ENCODE results near the gene KDM7A.
A peak's percentile ranks its signal among the peaks of the same experiment; 100 is the strongest.

The KDM7A gene

DNA sequence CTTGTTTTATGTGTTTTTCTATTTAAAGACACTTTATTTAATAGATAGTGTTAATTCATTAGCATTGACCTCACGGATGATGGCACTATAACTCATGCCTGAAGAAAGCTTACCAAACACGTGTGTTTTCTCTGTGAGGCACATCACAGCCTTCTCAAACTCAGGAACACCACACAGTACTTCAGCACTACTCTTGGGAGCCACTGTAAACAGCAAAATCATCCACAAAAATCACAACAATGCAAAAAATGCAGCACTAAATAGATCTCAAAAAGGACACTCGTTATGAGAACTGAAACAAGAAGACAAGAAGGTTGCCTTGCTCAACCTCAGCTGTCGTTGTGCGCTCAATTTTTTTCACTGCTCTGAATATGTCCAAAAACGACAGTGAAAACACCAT, 102.0 kb downstream of the KDM7A start:
- Histone ChIP-seq H3K36me3 (ENCODE audit: control insufficient read depth, low read depth, low read length) (no peaks in the 10 kb centered on the region), H3K4me3 (ENCODE audit: low read length) (no peak overlapping the region), H3K9me3 (ENCODE audit: control insufficient read depth, low read depth, low read length) (no peaks in the 10 kb centered on the region), H3K9ac (ENCODE audit: low read length) (no peak overlapping the region), H3K27me3 (ENCODE audit: control insufficient read depth, insufficient read depth, low read length) (no peaks in the 10 kb centered on the region), H3K27ac (ENCODE audit: low read length) (no peak overlapping the region), H3K4me1 (ENCODE audit: control insufficient read depth, low read depth, low read length) (no peaks in the 10 kb centered on the region)

DNA sequence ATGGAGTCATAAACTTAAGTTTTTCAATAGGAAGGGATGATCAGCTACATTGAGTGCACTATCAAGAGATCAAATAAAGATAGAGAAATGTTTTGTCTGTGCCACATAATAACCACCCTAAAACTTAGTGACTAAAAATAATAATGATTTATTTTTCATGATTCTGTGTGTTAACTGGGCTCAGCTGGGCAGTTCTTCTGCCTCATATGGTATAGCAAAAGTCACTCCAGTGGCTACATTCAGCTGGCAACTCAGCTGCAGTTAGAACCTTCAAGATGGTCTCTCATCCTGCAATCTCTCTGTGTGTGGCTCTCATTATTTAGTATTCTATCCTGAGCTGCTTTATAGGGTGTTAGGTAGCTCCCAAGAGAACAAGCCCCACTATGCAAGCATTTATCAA, 106.2 kb downstream of the KDM7A start:
- Histone ChIP-seq H3K4me1 (ENCODE audit: control insufficient read depth, low read depth, low read length) (no peaks in the 10 kb centered on the region), H3K9me3 (ENCODE audit: control insufficient read depth, low read depth, low read length) (peaks cover 4% of the 10 kb centered on the region), H3K27ac (ENCODE audit: low read length) (no peak overlapping the region), H3K27me3 (ENCODE audit: control insufficient read depth, insufficient read depth, low read length) (no peaks in the 10 kb centered on the region), H3K36me3 (ENCODE audit: control insufficient read depth, low read depth, low read length) (no peaks in the 10 kb centered on the region), H3K9ac (ENCODE audit: low read length) (no peak overlapping the region), H3K4me3 (ENCODE audit: low read length) (no peak overlapping the region)

DNA sequence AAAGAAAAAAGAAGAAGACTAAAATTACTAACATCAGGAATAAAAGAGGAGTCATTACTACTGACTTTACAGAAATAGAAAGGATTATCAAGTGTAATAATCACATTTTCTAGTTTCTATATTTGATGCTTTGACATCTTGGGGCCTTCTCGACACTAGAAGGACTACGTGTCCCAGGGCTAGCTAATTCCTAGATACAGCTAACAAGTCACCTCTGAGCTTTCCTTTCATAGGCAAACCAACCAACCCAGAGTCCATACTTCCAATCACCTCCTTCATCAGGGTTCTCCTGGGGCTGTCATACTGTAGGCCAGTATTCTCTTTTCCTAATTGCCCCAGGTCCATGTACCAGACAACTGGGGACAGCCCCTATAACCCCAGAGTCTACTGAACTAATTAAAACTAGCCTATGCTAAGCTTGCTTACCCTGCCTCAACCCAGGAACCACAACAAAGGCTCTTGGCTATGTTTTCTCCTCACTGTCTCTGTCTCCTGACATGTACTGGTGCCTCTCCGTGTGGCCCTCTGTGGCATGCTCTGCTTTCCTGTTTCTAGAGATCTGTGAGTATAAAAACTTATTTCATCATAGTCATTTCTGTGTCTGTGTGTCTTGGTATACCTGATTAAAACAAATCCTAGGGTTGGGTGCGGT, 107.4 kb downstream of the KDM7A start:
- no peaks in the 10 kb centered on the region for H3K4me1 ChIP-seq (ENCODE audit: control insufficient read depth, low read depth, low read length)
- H3K9me3 ChIP-seq (ENCODE audit: control insufficient read depth, low read depth, low read length): peaks cover 4% of the 10 kb centered on the region
- H3K36me3 ChIP-seq (ENCODE audit: control insufficient read depth, low read depth, low read length): no peaks in the 10 kb centered on the region
- H3K27me3 ChIP-seq (ENCODE audit: control insufficient read depth, insufficient read depth, low read length): no peaks in the 10 kb centered on the region
- no peak overlapping the region for H3K4me3 ChIP-seq (ENCODE audit: low read length)
- H3K27ac ChIP-seq (ENCODE audit: low read length): no peak overlapping the region
- H3K9ac ChIP-seq (ENCODE audit: low read length): no peak overlapping the region

DNA sequence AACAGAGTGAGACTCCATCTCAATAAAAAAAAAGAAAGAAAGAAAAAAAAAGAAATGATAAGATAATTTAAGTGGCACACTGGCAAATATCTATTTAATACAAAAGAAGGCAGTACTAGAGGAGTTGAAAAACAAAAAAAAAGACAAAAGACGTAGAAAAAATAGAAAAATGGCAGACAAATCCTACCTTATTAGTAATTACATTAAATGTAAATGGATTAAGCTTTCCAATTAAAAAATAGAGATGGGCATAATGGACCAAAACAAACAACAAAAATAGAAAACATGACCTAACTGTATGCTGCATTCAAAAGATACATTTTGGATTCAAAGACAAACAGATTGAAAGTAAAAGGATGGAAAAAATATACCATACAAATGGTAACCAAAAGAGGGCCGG, 108.8 kb downstream of the KDM7A start:
- no peaks in the 10 kb centered on the region for H3K4me1 ChIP-seq (ENCODE audit: control insufficient read depth, low read depth, low read length)
- no peaks in the 10 kb centered on the region for H3K36me3 ChIP-seq (ENCODE audit: control insufficient read depth, low read depth, low read length)
- H3K4me3 ChIP-seq (ENCODE audit: low read length): no peak overlapping the region
- H3K9me3 ChIP-seq (ENCODE audit: control insufficient read depth, low read depth, low read length): peaks cover 4% of the 10 kb centered on the region
- H3K27me3 ChIP-seq (ENCODE audit: control insufficient read depth, insufficient read depth, low read length): peaks cover 12% of the 10 kb centered on the region
- no peak overlapping the region for H3K27ac ChIP-seq (ENCODE audit: low read length)
- H3K9ac ChIP-seq (ENCODE audit: low read length): no peak overlapping the region

DNA sequence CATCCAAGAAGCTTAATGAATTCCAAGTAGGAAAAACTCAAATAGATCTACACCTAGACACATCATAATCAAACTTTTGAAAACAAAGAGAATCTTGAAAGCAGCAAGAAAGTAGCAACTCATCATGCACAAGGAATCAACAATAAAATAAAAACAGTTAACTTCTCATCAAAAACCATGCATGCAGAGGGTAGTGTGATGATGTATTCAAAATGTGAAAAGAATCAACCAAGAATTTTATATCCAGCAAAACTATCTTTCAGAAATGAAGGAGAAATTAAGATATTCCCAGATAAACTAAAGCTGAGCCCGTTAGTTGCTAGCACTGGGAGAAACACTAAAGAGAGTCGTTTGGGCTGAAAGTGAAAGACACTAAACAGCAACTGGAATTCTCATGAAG, 109.7 kb downstream of the KDM7A start:
- Histone ChIP-seq H3K27ac (ENCODE audit: low read length) (no peak overlapping the region), H3K9me3 (ENCODE audit: control insufficient read depth, low read depth, low read length) (peaks cover 4% of the 10 kb centered on the region), H3K4me3 (ENCODE audit: low read length) (no peak overlapping the region), H3K27me3 (ENCODE audit: control insufficient read depth, insufficient read depth, low read length) (peaks cover 18% of the 10 kb centered on the region), H3K9ac (ENCODE audit: low read length) (no peak overlapping the region), H3K36me3 (ENCODE audit: control insufficient read depth, low read depth, low read length) (no peaks in the 10 kb centered on the region), H3K4me1 (ENCODE audit: control insufficient read depth, low read depth, low read length) (no peaks in the 10 kb centered on the region)

DNA sequence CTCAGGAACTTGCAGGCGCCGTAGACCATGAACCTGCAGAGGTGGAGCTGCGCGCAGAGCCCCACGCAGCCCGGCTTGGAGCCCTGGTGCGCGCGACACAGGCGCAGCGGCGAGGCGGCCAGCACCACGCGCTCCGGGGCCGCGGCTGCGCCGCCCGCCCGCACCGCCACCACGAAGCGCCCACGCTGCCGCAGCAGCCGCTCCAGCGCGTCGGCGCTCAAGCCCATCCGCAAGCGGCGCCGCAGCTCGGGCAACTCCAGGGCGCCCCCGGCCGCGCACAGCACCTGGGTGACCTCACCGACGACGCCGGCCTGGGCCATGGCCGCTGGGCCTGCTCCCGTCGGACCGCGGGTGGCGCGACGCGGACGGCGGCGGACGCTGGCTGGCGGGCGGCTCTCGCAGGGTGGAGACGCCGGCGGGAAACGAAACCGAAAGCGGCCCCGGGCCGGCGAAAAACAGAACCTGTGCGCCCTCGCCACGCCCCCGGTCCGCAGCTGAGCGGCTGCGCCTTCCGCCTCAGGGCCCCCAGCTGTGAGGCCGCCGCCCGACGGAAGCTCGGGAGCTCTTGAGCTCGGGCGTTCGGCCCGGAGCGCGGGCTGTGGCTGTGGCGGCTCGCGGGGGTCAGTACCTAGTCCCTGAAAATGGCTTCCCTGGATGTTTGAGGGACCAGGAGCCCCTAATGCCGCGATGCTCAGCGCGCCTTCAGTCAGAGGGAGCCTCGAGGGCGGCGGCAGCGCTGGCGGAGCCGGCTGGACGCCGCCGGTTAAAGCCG, 114.1 kb downstream of the KDM7A start, which contains the start of gene PARP12:
PARP12 (minus strand) TSS at position 424 of the 772 bp plus-strand sequence; CDS start at position 320, 104 bp downstream.
- Histone ChIP-seq H3K9ac (ENCODE audit: low read length) (peak within 1 kb of the TSS; percentile 58), H3K4me3 (ENCODE audit: low read length) (peak within 1 kb of the TSS; percentile 66), H3K9me3 (ENCODE audit: control insufficient read depth, low read depth, low read length) (peaks cover 4% of the 10 kb centered on the region), H3K27ac (ENCODE audit: low read length) (no peak within 1 kb of the TSS), H3K27me3 (ENCODE audit: control insufficient read depth, insufficient read depth, low read length) (peaks cover 30% of the 10 kb centered on the region), H3K36me3 (ENCODE audit: control insufficient read depth, low read depth, low read length) (no peaks in the 10 kb centered on the region), H3K4me1 (ENCODE audit: control insufficient read depth, low read depth, low read length) (no peaks in the 10 kb centered on the region)

DNA sequence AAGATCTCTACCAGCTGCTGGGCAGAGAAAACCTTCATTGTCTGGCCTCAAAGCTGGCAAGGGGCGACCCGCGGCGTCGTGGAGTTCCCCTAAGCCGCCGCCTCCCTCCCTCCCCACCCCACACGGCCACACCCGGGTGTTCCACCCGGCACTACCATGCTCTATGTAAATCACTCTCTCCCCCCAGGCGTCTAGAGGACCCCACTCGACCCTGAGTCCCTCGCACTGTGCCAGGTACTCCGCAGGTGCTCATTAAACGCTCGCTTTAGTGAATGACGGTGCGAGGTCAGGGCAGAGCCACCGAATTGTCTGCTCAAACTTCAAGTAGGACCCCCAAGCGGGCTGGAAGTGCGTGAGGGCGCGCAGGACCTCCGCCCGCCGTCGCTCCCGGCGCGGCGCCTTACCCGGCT, 114.7 kb downstream of the KDM7A start:
- Histone ChIP-seq H3K4me1 (ENCODE audit: control insufficient read depth, low read depth, low read length) (no peaks in the 10 kb centered on the region), H3K36me3 (ENCODE audit: control insufficient read depth, low read depth, low read length) (no peaks in the 10 kb centered on the region), H3K4me3 (ENCODE audit: low read length) (peak overlapping the region; percentile 66), H3K27ac (ENCODE audit: low read length) (no peak overlapping the region), H3K9ac (ENCODE audit: low read length) (peak overlapping the region; percentile 50), H3K9me3 (ENCODE audit: control insufficient read depth, low read depth, low read length) (no peaks in the 10 kb centered on the region), H3K27me3 (ENCODE audit: control insufficient read depth, insufficient read depth, low read length) (peaks cover 30% of the 10 kb centered on the region)

DNA sequence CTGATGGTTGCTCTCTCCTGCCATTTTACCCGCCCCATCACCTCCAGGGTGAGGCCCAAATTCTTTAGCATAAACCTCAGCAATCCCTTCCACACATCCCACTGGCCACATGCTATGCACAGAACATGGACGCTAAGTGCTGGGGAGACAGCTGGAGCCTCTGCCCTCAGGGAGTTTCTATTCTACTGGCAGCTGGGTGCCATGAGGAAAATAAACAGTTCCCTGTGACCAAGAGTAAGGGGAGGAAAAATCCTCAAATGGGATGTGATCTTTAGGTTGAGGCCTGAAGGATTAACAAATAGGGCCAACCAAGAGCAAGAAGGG, 115.2 kb downstream of the KDM7A start:
- no peak overlapping the region for H3K27ac ChIP-seq (ENCODE audit: low read length)

DNA sequence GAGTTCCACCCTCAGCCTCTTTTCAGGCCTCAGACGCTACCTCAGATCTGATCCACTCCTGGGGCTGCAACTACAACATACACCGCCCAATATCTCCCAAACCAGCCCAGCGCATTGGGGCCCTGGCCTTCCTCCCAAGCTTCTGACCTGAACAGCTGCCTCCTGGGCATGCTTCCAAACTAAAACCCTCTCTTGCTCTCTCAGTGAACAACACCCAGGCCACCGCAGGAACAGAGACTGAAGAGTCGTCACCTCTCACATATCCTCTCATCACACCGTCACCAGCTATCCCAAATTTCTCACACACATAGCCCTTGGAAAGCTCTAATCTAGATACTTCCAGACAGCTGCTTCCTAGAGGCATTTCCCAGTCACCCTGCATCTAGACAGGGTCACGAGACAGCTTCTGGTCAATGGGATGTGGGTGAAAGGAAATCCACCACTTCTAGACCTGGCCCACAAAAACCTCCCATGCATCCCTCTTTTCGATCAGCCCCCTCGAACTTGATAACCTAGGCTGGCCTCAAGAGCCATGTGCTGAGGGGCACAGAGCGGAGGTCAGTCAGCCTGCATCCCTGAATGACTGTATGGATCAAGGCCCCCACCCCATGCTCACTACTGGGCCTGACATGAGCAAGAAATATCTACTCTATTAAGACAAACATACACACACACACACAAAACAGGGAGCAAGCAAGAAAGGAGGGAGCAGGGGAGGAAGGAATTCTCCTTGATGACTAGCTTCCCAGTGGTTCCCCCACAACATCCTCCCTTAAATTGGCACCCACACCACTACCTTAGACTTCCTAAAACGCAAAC, 115.8 kb downstream of the KDM7A start:
- Histone ChIP-seq H3K4me3 (ENCODE audit: low read length) (no peak overlapping the region), H3K27me3 (ENCODE audit: control insufficient read depth, insufficient read depth, low read length) (peaks cover 30% of the 10 kb centered on the region), H3K9ac (ENCODE audit: low read length) (no peak overlapping the region), H3K4me1 (ENCODE audit: control insufficient read depth, low read depth, low read length) (no peaks in the 10 kb centered on the region), H3K9me3 (ENCODE audit: control insufficient read depth, low read depth, low read length) (no peaks in the 10 kb centered on the region), H3K27ac (ENCODE audit: low read length) (no peak overlapping the region), H3K36me3 (ENCODE audit: control insufficient read depth, low read depth, low read length) (no peaks in the 10 kb centered on the region)

More for the DNA sequence above, 115.2 kb downstream of the KDM7A start:
- Histone ChIP-seq H3K4me3 (ENCODE audit: low read length) (peak overlapping the region; percentile 66), H3K4me1 (ENCODE audit: control insufficient read depth, low read depth, low read length) (no peaks in the 10 kb centered on the region), H3K9ac (ENCODE audit: low read length) (no peak overlapping the region), H3K36me3 (ENCODE audit: control insufficient read depth, low read depth, low read length) (no peaks in the 10 kb centered on the region), H3K9me3 (ENCODE audit: control insufficient read depth, low read depth, low read length) (no peaks in the 10 kb centered on the region), H3K27me3 (ENCODE audit: control insufficient read depth, insufficient read depth, low read length) (peaks cover 30% of the 10 kb centered on the region)

DNA sequence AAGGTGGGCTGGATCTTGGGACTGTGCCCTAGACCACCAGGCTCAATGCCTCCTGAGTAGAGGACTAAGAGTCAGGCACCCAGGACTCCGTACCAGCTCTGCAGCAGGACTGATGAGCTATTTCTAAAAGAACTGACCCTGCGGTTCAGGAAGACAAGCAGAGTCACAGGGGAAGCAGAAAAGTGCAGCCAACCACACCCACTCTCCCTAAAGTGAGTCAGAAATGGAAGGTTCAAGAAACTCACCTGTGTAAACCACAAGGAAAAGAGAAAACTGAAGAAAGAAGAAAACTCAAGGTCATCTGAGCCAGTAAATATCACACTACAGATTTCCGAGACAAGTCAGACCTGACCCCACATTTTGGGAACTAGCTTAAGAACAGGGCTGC, 116.5 kb downstream of the KDM7A start:
- Histone ChIP-seq H3K9me3 (ENCODE audit: control insufficient read depth, low read depth, low read length) (no peaks in the 10 kb centered on the region), H3K4me3 (ENCODE audit: low read length) (no peak overlapping the region), H3K9ac (ENCODE audit: low read length) (no peak overlapping the region), H3K27me3 (ENCODE audit: control insufficient read depth, insufficient read depth, low read length) (peaks cover 30% of the 10 kb centered on the region), H3K36me3 (ENCODE audit: control insufficient read depth, low read depth, low read length) (no peaks in the 10 kb centered on the region), H3K4me1 (ENCODE audit: control insufficient read depth, low read depth, low read length) (no peaks in the 10 kb centered on the region), H3K27ac (ENCODE audit: low read length) (no peak overlapping the region)

DNA sequence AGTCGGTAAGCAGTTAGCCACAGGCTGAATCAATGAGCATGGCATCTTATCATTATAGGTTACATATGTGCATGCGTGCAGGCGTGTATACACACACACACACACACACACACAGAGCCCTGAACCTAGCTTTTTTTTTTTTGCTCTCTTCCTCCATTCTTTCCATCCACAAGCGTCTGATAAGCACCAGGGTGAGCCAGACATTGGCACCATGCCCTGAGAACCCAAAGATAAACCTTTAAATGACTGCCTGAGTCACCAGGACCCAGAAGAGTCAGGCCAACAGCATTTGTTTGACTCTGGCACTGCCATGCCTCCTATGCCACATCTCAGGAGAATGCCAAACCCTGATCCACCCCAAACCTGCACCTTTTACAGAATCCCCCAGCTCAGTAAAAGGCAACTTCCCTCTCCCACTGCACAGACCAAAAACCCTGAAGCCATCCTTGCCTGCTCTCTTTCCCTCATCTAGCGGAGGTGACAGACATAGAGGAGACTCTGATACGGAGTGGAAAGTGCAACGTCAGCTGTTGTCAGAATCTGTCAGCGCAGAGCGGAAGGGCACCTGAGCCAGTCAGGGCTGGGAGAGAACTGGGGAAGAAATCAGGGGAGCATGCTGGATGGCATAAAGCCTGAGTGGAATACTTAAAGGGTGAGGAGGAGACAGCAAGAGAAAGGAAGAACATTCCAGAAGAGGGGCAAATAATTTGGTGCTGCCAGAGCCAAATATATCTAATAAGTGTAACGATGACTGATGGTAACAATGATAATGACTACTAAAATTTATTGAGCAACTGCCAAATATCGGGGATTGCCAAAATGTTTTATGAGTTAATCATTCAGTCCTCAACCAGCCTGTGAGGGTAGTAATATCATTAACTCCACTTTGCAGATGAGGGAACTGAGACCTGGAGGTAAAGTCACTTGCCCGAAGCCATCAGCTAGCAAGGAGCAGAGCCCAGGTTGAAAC, 117.2 kb downstream of the KDM7A start:
- Histone ChIP-seq H3K9ac (ENCODE audit: low read length) (no peak overlapping the region), H3K27me3 (ENCODE audit: control insufficient read depth, insufficient read depth, low read length) (peaks cover 30% of the 10 kb centered on the region), H3K36me3 (ENCODE audit: control insufficient read depth, low read depth, low read length) (no peaks in the 10 kb centered on the region), H3K4me3 (ENCODE audit: low read length) (no peak overlapping the region), H3K27ac (ENCODE audit: low read length) (no peak overlapping the region), H3K4me1 (ENCODE audit: control insufficient read depth, low read depth, low read length) (no peaks in the 10 kb centered on the region), H3K9me3 (ENCODE audit: control insufficient read depth, low read depth, low read length) (no peaks in the 10 kb centered on the region)

Measured in iPS-18a (cell line).